HEK293T (cell line): Measurements from ENCODE around the gene DVL1.

Source experiments
- ARNT ChIP-seq: fragments of 450-650 bp; IDR thresholded peaks from 2 replicates; pipeline ENCODE4 v1.6.1; 2017; ENCODE audit warnings: mild to moderate bottlenecking
- CTBP1 ChIP-seq: fragments of 450-650 bp; IDR thresholded peaks from 2 replicates; pipeline ENCODE4 v1.6.1; 2016; ENCODE audit warnings: borderline replicate concordance
- ELF4 ChIP-seq: fragments of 450-650 bp; IDR thresholded peaks from 2 replicates; pipeline ENCODE4 v1.6.1; 2017; ENCODE audit warnings: antibody characterized with exemption
- FOXM1 ChIP-seq: fragments of 450-650 bp; IDR thresholded peaks from 2 replicates; pipeline ENCODE4 v1.6.1; 2017; ENCODE audit warnings: mild to moderate bottlenecking, borderline replicate concordance
- HDGF ChIP-seq: fragments of 450-650 bp; IDR thresholded peaks from 2 replicates; pipeline ENCODE4 v1.6.1; 2017; ENCODE audit warnings: antibody characterized with exemption, borderline replicate concordance
- LEF1 ChIP-seq: fragments of 450-650 bp; IDR thresholded peaks from 2 replicates; pipeline ENCODE4 v1.6.1; 2017; ENCODE audit warnings: mild to moderate bottlenecking, borderline replicate concordance
- SP1 ChIP-seq: fragments of 450-650 bp; IDR thresholded peaks from 2 replicates; pipeline ENCODE4 v1.6.1; 2017
- TARDBP ChIP-seq: fragments of 450-650 bp; IDR thresholded peaks from 2 replicates; pipeline ENCODE4 v1.6.1; 2016
- TF ChIP-seq, protein P1 (sequence below): fragments of 450-650 bp; IDR thresholded peaks from 2 replicates; pipeline ENCODE4 v1.6.1; 2016

DNA sequence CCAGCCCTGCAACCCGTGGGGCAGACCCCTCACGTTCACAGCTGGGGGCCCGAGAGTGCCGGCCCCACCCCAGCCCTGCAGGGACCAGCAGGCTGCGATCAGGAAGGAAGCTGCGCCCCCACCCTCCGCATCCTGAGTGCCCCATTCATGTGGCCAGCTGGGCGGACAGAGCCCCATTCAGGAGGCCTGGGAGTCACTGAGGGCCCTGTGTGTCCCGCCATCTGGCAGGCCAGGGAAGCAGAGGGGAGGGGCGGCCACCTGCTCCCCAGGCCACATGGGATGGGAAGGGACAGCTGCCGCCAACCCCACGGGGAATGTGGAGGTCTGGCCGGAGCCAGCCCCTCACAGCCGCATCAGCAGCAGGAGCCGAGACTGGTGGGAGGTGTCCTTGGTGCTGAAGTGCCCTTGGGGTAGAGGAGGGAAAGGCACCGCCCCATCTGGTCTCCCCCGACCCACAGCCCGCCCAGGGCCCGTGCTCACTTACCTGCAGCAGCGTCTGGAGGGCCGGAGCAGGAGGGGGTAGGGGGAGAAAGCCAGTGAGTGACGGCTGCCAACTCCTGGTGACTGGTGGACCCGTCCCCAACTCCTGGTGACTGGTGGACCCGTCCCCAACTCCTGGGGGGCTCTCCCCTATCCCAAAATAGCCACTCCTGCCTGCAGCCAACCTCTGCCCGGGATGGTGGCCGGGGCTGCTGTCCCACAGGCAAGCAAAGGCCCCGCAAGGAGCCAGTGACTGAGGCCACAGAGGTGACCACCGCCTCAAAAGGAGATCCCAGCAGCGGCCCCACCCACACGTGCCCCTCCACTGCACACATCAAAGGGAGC, 50.1 kb downstream of the DVL1 start:
- TF ChIP-seq LEF1, result no peak
- no peak for TF ChIP-seq FOXM1
- no peak for TF ChIP-seq ELF4
- no peak for TF ChIP-seq CTBP1
- no peak for TF ChIP-seq TARDBP
- TF ChIP-seq HDGF, result no peak
- TF ChIP-seq, protein P1, sequence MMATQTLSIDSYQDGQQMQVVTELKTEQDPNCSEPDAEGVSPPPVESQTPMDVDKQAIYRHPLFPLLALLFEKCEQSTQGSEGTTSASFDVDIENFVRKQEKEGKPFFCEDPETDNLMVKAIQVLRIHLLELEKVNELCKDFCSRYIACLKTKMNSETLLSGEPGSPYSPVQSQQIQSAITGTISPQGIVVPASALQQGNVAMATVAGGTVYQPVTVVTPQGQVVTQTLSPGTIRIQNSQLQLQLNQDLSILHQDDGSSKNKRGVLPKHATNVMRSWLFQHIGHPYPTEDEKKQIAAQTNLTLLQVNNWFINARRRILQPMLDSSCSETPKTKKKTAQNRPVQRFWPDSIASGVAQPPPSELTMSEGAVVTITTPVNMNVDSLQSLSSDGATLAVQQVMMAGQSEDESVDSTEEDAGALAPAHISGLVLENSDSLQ, result no peak
- no peak for TF ChIP-seq ARNT
- TF ChIP-seq SP1, result no peak
